ENCODE data around the gene PKN2.
"Not testable (repeated sequence)": the region's sequence is repeated elsewhere in the genome, so short reads cannot be mapped to it uniquely, and the experiment has no call there.

PKN2 gene

DNA sequence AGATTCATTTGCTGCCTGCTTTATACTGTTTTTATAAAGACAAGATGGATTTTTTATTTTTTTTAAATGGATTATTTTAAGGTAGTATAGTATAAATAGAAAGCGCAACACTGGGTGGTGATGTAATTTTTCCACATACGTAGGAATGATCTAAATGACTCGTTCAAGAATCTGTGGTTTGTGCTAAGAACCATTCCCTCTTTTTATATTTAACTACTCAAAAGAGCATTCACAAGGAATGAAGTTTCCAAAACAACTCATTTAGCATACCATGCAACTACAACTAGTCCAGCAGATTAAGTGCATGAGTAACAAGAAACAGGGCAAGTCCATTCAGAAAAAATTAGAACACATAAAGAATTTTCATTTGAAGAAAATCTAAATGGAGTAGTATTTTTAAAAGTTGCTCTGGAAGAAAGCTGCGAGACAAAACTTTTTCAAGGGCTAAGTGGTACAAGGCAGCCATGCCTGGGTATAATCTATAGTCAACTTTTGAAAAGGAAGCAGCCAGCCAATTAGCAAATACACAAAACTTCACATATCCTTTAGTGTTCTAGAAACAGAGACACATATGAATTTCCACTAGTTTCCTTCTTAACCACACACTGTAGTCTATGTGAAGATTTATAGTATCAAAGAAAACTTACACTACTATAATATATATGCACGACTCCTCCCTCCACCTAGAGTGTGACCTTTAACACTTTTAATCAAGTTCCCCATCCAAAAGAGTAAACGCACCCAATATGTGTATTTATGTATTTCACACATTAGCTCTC lies 183.9 kb downstream of the PKN2 start:
- Histone ChIP-seq H3K27me3 (no peaks in the 10 kb centered on the region), H3K36me3 (peaks cover 58 to 84% (median 64%) of the 10 kb centered on the region in 11 experiments), H3K27ac (no peak overlapping the region), H3K4me1 (peaks cover 0 to 30% (median 14%) of the 10 kb centered on the region in 10 experiments; a peak in 13 of 20 replicates), H3K4me3 (no peak overlapping the region), H3K9ac (no peak overlapping the region), H3K9me3 (replicated peaks in 1 of 11) (no peaks in the 10 kb centered on the region; a peak in 1 of 22 replicates), H3K4me2 (peak overlapping the region in 5 of 11 experiments; percentile 32 to 49 (median 43); a peak in 10 of 22 replicates), H4K20me1 (peaks cover 36 to 100% (median 78%) of the 10 kb centered on the region in 11 experiments; a peak in 21 of 22 replicates)
- no peak for TF ChIP-seq Cebpa-rat (IDR thresholded peaks at IDR 0.05)

- H3K4me3 ChIP-seq; H3K27me3 ChIP-seq; H3K27ac ChIP-seq; H3K9me3 ChIP-seq (replicated peaks in 1 of 11); H3K9ac ChIP-seq; H3K4me2 ChIP-seq: not testable (repeated sequence)
- Histone ChIP-seq H3K4me1 (peaks cover 0 to 47% (median 29%) of the 10 kb centered on the region in 10 experiments; a peak in 19 of 20 replicates), H3K36me3 (peaks cover 49 to 80% (median 56%) of the 10 kb centered on the region in 11 experiments), H4K20me1 (peaks cover 43 to 100% (median 82%) of the 10 kb centered on the region in 11 experiments; a peak in 21 of 22 replicates)
Measured at GRCh38 chr1:88869644-88870043, 185.6 kb downstream of the PKN2 start.

- H3K9ac ChIP-seq, result peak overlapping the region in 5 of 11 experiments; percentile 0 to 28 (median 21); a peak in 3 of 22 replicates
- H3K9me3 ChIP-seq (replicated peaks in 1 of 11), result no peaks in the 10 kb centered on the region; a peak in 1 of 22 replicates
- no peaks in the 10 kb centered on the region for H3K27me3 ChIP-seq
- peaks cover 49 to 100% (median 81%) of the 10 kb centered on the region in 11 experiments for H4K20me1 ChIP-seq
- H3K4me1 ChIP-seq, result peaks cover 0 to 48% (median 22%) of the 10 kb centered on the region in 10 experiments; a peak in 19 of 20 replicates
- H3K36me3 ChIP-seq, result peaks cover 61 to 92% (median 71%) of the 10 kb centered on the region in 11 experiments
- peak in 7 of 11 experiments; percentile 22 to 62 (median 44); a peak in 8 of 22 replicates for TF ChIP-seq Cebpa-rat (IDR thresholded peaks at IDR 0.05)
- H3K4me3 ChIP-seq, result no peak overlapping the region; a peak in 2 of 20 replicates
- H3K27ac ChIP-seq, result peak overlapping the region; percentile 11 to 68 (median 54); a peak in 18 of 22 replicates
- peak overlapping the region in 10 of 11 experiments; percentile 40 to 76 (median 62); a peak in 18 of 22 replicates for H3K4me2 ChIP-seq
Measured at GRCh38 chr1:88873737-88874349, 189.8 kb downstream of the PKN2 start.

- Histone ChIP-seq H3K4me2 (peak overlapping the region in 3 of 11 experiments; percentile 18 to 72 (median 71); a peak in 5 of 22 replicates), H3K9ac (peak overlapping the region in 1 of 11 experiments; percentile 16; a peak in 1 of 22 replicates), H3K36me3 (peaks cover 71 to 96% (median 79%) of the 10 kb centered on the region in 11 experiments), H3K27ac (peak overlapping the region in 2 of 11 experiments; percentile 17 to 20; a peak in 3 of 22 replicates), H3K4me1 (peaks cover 0 to 39% (median 21%) of the 10 kb centered on the region in 10 experiments; a peak in 19 of 20 replicates), H3K27me3 (no peaks in the 10 kb centered on the region), H4K20me1 (peaks cover 60 to 100% (median 85%) of the 10 kb centered on the region in 11 experiments), H3K4me3 (no peak overlapping the region), H3K9me3 (replicated peaks in 1 of 11) (no peaks in the 10 kb centered on the region; a peak in 1 of 22 replicates)
- TF ChIP-seq Cebpa-rat (IDR thresholded peaks at IDR 0.05), result no peak
Measured at GRCh38 chr1:88875595-88875994, 191.5 kb downstream of the PKN2 start.

GRCh38 chr1:88876573-88877365 lies 192.7 kb downstream of the PKN2 start:
- Histone ChIP-seq H3K9ac (no peak overlapping the region), H3K9me3 (replicated peaks in 1 of 11) (no peaks in the 10 kb centered on the region; a peak in 1 of 22 replicates), H3K27ac (no peak overlapping the region), H3K4me1 (peaks cover 0 to 39% (median 21%) of the 10 kb centered on the region in 10 experiments; a peak in 19 of 20 replicates), H4K20me1 (peaks cover 66 to 100% (median 93%) of the 10 kb centered on the region in 11 experiments), H3K36me3 (peaks cover 71 to 96% (median 79%) of the 10 kb centered on the region in 11 experiments), H3K27me3 (no peaks in the 10 kb centered on the region), H3K4me3 (no peak overlapping the region), H3K4me2 (no peak overlapping the region)
- no peak for TF ChIP-seq Cebpa-rat (IDR thresholded peaks at IDR 0.05)

DNA sequence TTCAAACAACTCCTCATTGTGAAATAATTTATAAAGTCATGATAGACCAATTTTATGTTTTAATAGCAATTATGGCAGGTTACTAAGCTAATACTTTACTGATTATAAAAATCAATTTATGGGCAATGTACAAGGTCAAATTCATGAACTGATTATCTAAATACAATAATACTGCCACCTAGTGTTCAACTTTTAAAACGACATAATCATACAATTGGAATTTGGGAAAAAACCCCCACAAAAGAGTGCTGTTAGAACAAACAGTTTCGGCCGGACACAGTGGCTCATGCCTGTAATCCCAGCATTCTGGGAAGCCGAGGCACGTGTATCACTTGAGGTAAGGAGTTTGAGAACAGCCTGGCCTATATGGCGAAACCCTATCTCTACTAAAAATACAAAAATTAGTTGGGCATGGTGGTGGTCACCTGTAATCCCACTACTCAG lies 193.3 kb downstream of the PKN2 start:
- Histone ChIP-seq H3K36me3 (peaks cover 71 to 96% (median 79%) of the 10 kb centered on the region in 11 experiments), H3K27ac (peak overlapping the region in 2 of 11 experiments; percentile 3 to 26; a peak in 1 of 22 replicates), H3K4me3 (no peak overlapping the region), H3K9ac (peak overlapping the region in 2 of 11 experiments; percentile 5 to 44; a peak in 2 of 22 replicates), H4K20me1 (peaks cover 73 to 100% (median 97%) of the 10 kb centered on the region in 11 experiments), H3K4me2 (no peak overlapping the region), H3K9me3 (replicated peaks in 1 of 11) (no peaks in the 10 kb centered on the region), H3K4me1 (peaks cover 0 to 39% (median 21%) of the 10 kb centered on the region in 10 experiments; a peak in 19 of 20 replicates), H3K27me3 (no peaks in the 10 kb centered on the region)
- no peak for TF ChIP-seq Cebpa-rat (IDR thresholded peaks at IDR 0.05)

- peaks cover 0 to 39% (median 21%) of the 10 kb centered on the region in 10 experiments; a peak in 19 of 20 replicates for H3K4me1 ChIP-seq
- TF ChIP-seq Cebpa-rat (IDR thresholded peaks at IDR 0.05), result no peak
- H3K36me3 ChIP-seq, result peaks cover 71 to 96% (median 79%) of the 10 kb centered on the region in 11 experiments
- no peak overlapping the region for H3K4me3 ChIP-seq
- peaks cover 77 to 100% (median 99%) of the 10 kb centered on the region in 11 experiments for H4K20me1 ChIP-seq
- no peaks in the 10 kb centered on the region for H3K9me3 ChIP-seq (replicated peaks in 1 of 11)
- H3K9ac ChIP-seq, result peak overlapping the region in 2 of 11 experiments; percentile 5 to 44; a peak in 2 of 22 replicates
- no peaks in the 10 kb centered on the region for H3K27me3 ChIP-seq
- no peak overlapping the region for H3K4me2 ChIP-seq
- peak overlapping the region in 2 of 11 experiments; percentile 3 to 26; a peak in 1 of 22 replicates for H3K27ac ChIP-seq
Measured at GRCh38 chr1:88877911-88878310, 193.8 kb downstream of the PKN2 start.

- no peak for TF ChIP-seq Cebpa-rat (IDR thresholded peaks at IDR 0.05)
- Histone ChIP-seq H3K36me3 (peaks cover 72 to 96% (median 80%) of the 10 kb centered on the region in 11 experiments), H3K4me1 (peaks cover 0 to 31% (median 15%) of the 10 kb centered on the region in 10 experiments; a peak in 19 of 20 replicates), H3K27ac (no peak overlapping the region), H4K20me1 (peaks cover 80 to 100% (median 99%) of the 10 kb centered on the region in 11 experiments), H3K9ac (peak overlapping the region in 1 of 11 experiments; percentile 44; a peak in 1 of 22 replicates), H3K9me3 (replicated peaks in 1 of 11) (no peaks in the 10 kb centered on the region), H3K4me3 (no peak overlapping the region), H3K27me3 (no peaks in the 10 kb centered on the region), H3K4me2 (no peak overlapping the region)
Measured at GRCh38 chr1:88878731-88879130, 194.7 kb downstream of the PKN2 start.

GRCh38 chr1:88880717-88881116 lies 196.6 kb downstream of the PKN2 start:
- H3K9me3 ChIP-seq (replicated peaks in 1 of 11); H3K4me2 ChIP-seq; H3K27me3 ChIP-seq; H3K4me3 ChIP-seq; H3K27ac ChIP-seq: not testable (repeated sequence)
- peaks cover 82 to 100% (median 99%) of the 10 kb centered on the region in 11 experiments for H4K20me1 ChIP-seq
- H3K9ac ChIP-seq, result peak overlapping the region in 1 of 11 experiments; percentile 24; a peak in 1 of 22 replicates
- H3K36me3 ChIP-seq, result peaks cover 83 to 96% (median 94%) of the 10 kb centered on the region in 11 experiments
- H3K4me1 ChIP-seq, result peaks cover 0 to 11% (median 0%) of the 10 kb centered on the region in 10 experiments; a peak in 7 of 20 replicates
